K562 (cell line): ENCODE results near the gene IL31RA. TPM values are rescaled to one million over a fixed set of nuclear protein-coding genes. Genes with fewer than 3 reads are reported as not detected.
A peak's percentile ranks its signal among the peaks of the same experiment; 100 is the strongest.

Experiments
- ATAC-seq: fragments of 200-7000 bp; cut with Tn5 transposase; 3 replicates; pipeline ENCODE4 v1.9.1; 2020; ENCODE audit warnings: moderate library complexity
- BruUV-seq: library from RNA; stranded (reverse); fragments of 400-500 nt; replicated peaks from 2 replicates; lab custom pipeline; 2021; lab: Mats Ljungman, UMichigan
- CTCF ChIA-PET: fragments of 300-600 bp; formaldehyde crosslinking; extraction: SDS; loops from one replicate; lab custom pipeline; 2021; ENCODE audit warnings: low intra/inter-chr PET ratio; lab: Yijun Ruan, JAX
- POLR2A ChIA-PET: fragments of 300-600, 350-650 bp; sonication (Branson Sonifier 250); formaldehyde crosslinking; extraction: SDS; loops from one replicate; lab custom pipeline; 2021; ENCODE audit warnings: antibody characterized with exemption, inconsistent platforms; lab: Yijun Ruan, JAX
- DNase-seq, 4 experiments: peaks; one replicate each; pipeline versions ENCODE4 v3.0.0 to v3.0.0-alpha.2; 2011 to 2018; ENCODE audit warnings: low spot score in 3 of 4, mixed read lengths in 3 of 4; ENCODE audit errors: extremely low read depth in 1 of 4
- FAIRE-seq: peaks from 2 replicates; lab custom pipeline; 2011; peaks lifted over from hg19 to GRCh38; lab: Jason Lieb, UNC
- H2AFZ ChIP-seq: 2 replicates; pipeline ENCODE4 v1.6.0; 2011; ENCODE audit warnings: low read depth, low read length, control low read depth, inconsistent platforms
- H3K27ac ChIP-seq: fragments of 200-600 bp; 3 replicates; pipeline ENCODE4 v1.8.0; 2011; ENCODE audit warnings: low read depth, mild to moderate bottlenecking, control low read depth, inconsistent platforms, low read length, moderate library complexity, mixed read lengths; ENCODE audit errors: extremely low read depth
- H3K27me3 ChIP-seq, 2 experiments: fragments of 300-600 bp in 1 of 2; 2 replicates in 1 of 2; 3 replicates in 1 of 2; pipeline versions ENCODE4 v1.6.0 to v1.8.0; 2011; ENCODE audit warnings: inconsistent platforms in 2 of 2, low read length in 2 of 2, mild to moderate bottlenecking in 1 of 2, mixed read lengths in 1 of 2, moderate library complexity in 1 of 2; ENCODE audit not compliant: control insufficient read depth in 2 of 2, insufficient read depth in 2 of 2
- H3K36me3 ChIP-seq: fragments of 300-600 bp; 3 replicates; pipeline ENCODE4 v1.8.0; 2011; ENCODE audit warnings: mild to moderate bottlenecking, low read length, inconsistent platforms; ENCODE audit not compliant: control insufficient read depth, insufficient read depth
- H3K4me1 ChIP-seq, 2 experiments: fragments of 200-600 bp in 1 of 2; replicated peaks in 1 of 2; 2 replicates in 1 of 2; 3 replicates in 1 of 2; pipeline versions ENCODE4 v1.5.1 to v1.8.0; 2011; ENCODE audit warnings: inconsistent platforms in 2 of 2, low read length in 2 of 2, mild to moderate bottlenecking in 1 of 2, mixed read lengths in 1 of 2, moderate library complexity in 1 of 2; ENCODE audit not compliant: control insufficient read depth in 2 of 2, insufficient read depth in 2 of 2
- H3K4me2 ChIP-seq: 2 replicates; pipeline ENCODE4 v1.6.1; 2011; ENCODE audit warnings: low read length, control low read depth, inconsistent platforms, mixed read lengths; ENCODE audit not compliant: insufficient read depth
- H3K4me3 ChIP-seq: fragments of 200-600 bp; sonication (generic), shearing (Covaris generic); 2 replicates; pipeline ENCODE4 v1.5.1; 2016; ENCODE audit warnings: control low read depth, inconsistent platforms
- H3K79me2 ChIP-seq: fragments of 200-600 bp; 3 replicates; pipeline ENCODE4 v1.8.0; 2011; ENCODE audit warnings: low read length, inconsistent platforms; ENCODE audit not compliant: control insufficient read depth, insufficient read depth
- H3K9ac ChIP-seq, 2 experiments: 2 replicates each; pipeline versions ENCODE4 v1.6.0 to v1.6.1; 2011; ENCODE audit warnings: low read depth in 2 of 2, low read length in 2 of 2, control low read depth in 1 of 2, inconsistent platforms in 1 of 2, mild to moderate bottlenecking in 1 of 2, mixed read lengths in 1 of 2; ENCODE audit not compliant: insufficient read depth in 1 of 2
- H3K9me1 ChIP-seq: one replicate; pipeline ENCODE4 v1.6.0; 2011; ENCODE audit warnings: inconsistent platforms, mild to moderate bottlenecking, low read length, moderate library complexity; ENCODE audit not compliant: control insufficient read depth, insufficient read depth
- H3K9me3 ChIP-seq: replicated peaks from 2 replicates; pipeline ENCODE4 v1.5.1; 2011; ENCODE audit warnings: low read depth, low read length, inconsistent platforms; ENCODE audit not compliant: control insufficient read depth, insufficient read depth
- H4K20me1 ChIP-seq: replicated peaks from 2 replicates; pipeline ENCODE4 v1.6.1; 2011; ENCODE audit warnings: low read length, inconsistent platforms, mixed read lengths; ENCODE audit not compliant: control insufficient read depth, insufficient read depth
- CEBPG ChIP-seq, 3 experiments: fragments of 200-800 bp in 1 of 3; sonication (Bioruptor generic) in 1 of 3; sonication (generic) in 1 of 3; formaldehyde crosslinking in 1 of 3; IDR thresholded peaks in 2 of 3; conservative IDR thresholded peaks in 1 of 3; 2 replicates each; pipeline versions ENCODE4 v1.6.1 to v1.8.0; 2016 to 2022; ENCODE audit warnings: missing compliant biosample characterization in 2 of 3, missing genetic modification characterization in 2 of 3, mild to moderate bottlenecking in 1 of 3, missing genetic modification reagents in 1 of 3
- HDAC6 ChIP-seq: IDR thresholded peaks from 2 replicates; pipeline ENCODE4 v1.6.1; 2012; ENCODE audit warnings: low read depth, mild to moderate bottlenecking, control low read depth, inconsistent platforms, low read length, moderate library complexity
- TBP ChIP-seq: optimal IDR thresholded peaks from 2 replicates; pipeline ENCODE3; 2011; ENCODE audit warnings: low read depth, low read length, improper control_type of control experiment
- TCF7 ChIP-seq: sonication (generic); IDR thresholded peaks from 2 replicates; pipeline ENCODE4 v1.6.1; 2016; ENCODE audit warnings: antibody characterized with exemption, borderline replicate concordance
- ZFP1 ChIP-seq: fragments of 450-650 bp; formaldehyde crosslinking; IDR thresholded peaks from 2 replicates; pipeline ENCODE4 v1.4.0; 2020; ENCODE audit warnings: mild to moderate bottlenecking, mixed read lengths
- ZNF217 ChIP-seq: sonication (generic); formaldehyde crosslinking; IDR thresholded peaks from 2 replicates; pipeline ENCODE4 v1.8.0; 2022; ENCODE audit warnings: mild to moderate bottlenecking, missing genetic modification reagents
- ZNF282 ChIP-seq: sonication (generic); formaldehyde crosslinking; IDR thresholded peaks from 2 replicates; pipeline ENCODE4 v1.8.1; 2023; ENCODE audit warnings: missing genetic modification reagents
- WGBS: fragments of 100-300 bp; shearing (Covaris generic); methylation state at CpG from one replicate; pipeline ENCODE4 v1.1.6; 2016; ENCODE audit warnings: low coverage, mixed read lengths; ENCODE audit not compliant: insufficient coverage; ENCODE audit errors: missing lambda C conversion rate; 5-methylcytosine and 5-hydroxymethylcytosine counted together
- in situ Hi-C: fragments of 300-500 bp; cut with MboI; formaldehyde crosslinking; loops from 4 replicates; pipeline ENCODE4 v1.15.0; 2018; ENCODE audit warnings: inconsistent platforms, mixed read lengths
- intact Hi-C: fragments of 100-400 bp; cut with micrococcal nuclease; formaldehyde crosslinking; loops from 2 replicates; pipeline ENCODE4 v1.14.2; 2022
- polyA plus RNA-seq, 8 experiments: library from polyadenylated mRNA; depleted of rRNA in 4 of 8; stranded (reverse) in 5 of 8; unstranded in 3 of 8; fragments of >200 nt; fragmentation: Nextera tagmentation in 2 of 8; fragmentation: Illumina TruSeq in 1 of 8; extraction: Ambion mirVana in 2 of 8; extraction: Trizol in 1 of 8; gene quantifications; 2 replicates each; pipeline versions ENCODE4 v1.2.1 to v1.2.3, GENCODE V29; 2011 to 2014; ENCODE audit warnings: inconsistent platforms in 1 of 8, missing spikeins in 1 of 8
- total RNA-seq, 7 experiments: library from RNA; depleted of rRNA in 6 of 7; stranded (reverse); fragments of >200 nt in 6 of 7; fragmentation: Illumina TruSeq in 2 of 7; extraction: Trizol in 2 of 7; gene quantifications; 2 replicates each; pipeline versions ENCODE4 v1.2.1 to v1.2.3, GENCODE V29; 2011 to 2021; ENCODE audit warnings: low replicate concordance in 1 of 7
- TF ChIP-seq, protein P1 (sequence below): fragments of 450-650 bp; formaldehyde crosslinking; IDR thresholded peaks from 2 replicates; pipeline ENCODE4 v1.4.0; 2022; ENCODE audit warnings: missing genetic modification characterization

The IL31RA gene
- total and polyA plus RNA-seq, 9 of the 15 experiments (the other 6 are each of a cell fraction or from before 2014, with no cell fraction given), result not detected

DNA sequence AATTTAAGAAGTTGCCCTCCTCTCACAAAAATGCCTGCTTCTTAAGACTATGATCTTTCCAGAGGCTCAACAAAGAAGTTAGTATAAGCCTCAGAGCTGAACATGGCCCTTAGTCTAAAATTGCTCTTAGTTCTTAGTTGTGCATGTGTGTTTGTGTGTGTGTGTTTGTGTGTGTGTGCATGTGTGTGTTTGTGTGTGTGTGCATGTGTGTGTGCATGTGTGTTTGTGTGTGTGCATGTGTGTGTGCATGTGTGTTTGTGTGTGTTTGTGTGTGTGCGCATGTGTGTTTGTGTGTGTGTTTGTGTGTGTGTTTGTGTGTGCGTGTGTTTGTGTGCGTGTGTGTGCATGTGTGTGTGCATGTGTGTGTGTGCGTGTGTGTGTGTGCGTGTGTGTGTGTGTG is 15.8 kb downstream of the IL31RA start:
- ChIA-PET POLR2A (no interaction called here), CTCF (no interaction called here)
- H2AFZ ChIP-seq, result no peak overlapping the region
- H3K27ac ChIP-seq, result no peak overlapping the region
- H4K20me1 ChIP-seq, result 0 out of 2 replicates have a peak, but pooled peaks cover 3% of the 10 kb centered on the region
- WGBS, result no CpG with 5 or more reads among the region's 5 CpGs
- TF ChIP-seq HDAC6, result no peak
- no peak for TF ChIP-seq ZFP1 (CRISPR knock-in tag)
- TF ChIP-seq CEBPG (CRISPR knock-in tag; IDR thresholded peaks at IDR 0.05), result no peak
- TF ChIP-seq CEBPG (tag; conservative IDR thresholded peaks at IDR 0.05 in 1 of 2, IDR thresholded peaks at IDR 0.05 in 1 of 2), result no peak
- TF ChIP-seq, protein P1, sequence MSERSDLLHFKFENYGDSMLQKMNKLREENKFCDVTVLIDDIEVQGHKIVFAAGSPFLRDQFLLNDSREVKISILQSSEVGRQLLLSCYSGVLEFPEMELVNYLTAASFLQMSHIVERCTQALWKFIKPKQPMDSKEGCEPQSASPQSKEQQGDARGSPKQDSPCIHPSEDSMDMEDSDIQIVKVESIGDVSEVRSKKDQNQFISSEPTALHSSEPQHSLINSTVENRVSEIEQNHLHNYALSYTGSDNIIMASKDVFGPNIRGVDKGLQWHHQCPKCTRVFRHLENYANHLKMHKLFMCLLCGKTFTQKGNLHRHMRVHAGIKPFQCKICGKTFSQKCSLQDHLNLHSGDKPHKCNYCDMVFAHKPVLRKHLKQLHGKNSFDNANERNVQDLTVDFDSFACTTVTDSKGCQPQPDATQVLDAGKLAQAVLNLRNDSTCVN, result no peak
- no peak for TF ChIP-seq ZNF282 (CRISPR knock-in tag)
- TF ChIP-seq TBP, result no peak
- TF ChIP-seq ZNF217 (CRISPR knock-in tag), result no peak
- no peak for TF ChIP-seq TCF7
- in situ Hi-C loops, result no loop called here
- FAIRE-seq (peak; percentile 67), ATAC-seq (no peak), DNase-seq (no peak)
- H3K79me2 ChIP-seq, result no peaks in the 10 kb centered on the region
- H3K4me1 ChIP-seq, result no peaks in the 10 kb centered on the region; a peak in 1 of 5 replicates
- H3K9me1 ChIP-seq, result no peaks in the 10 kb centered on the region
- BruUV-seq, result no TSS peak
- H3K36me3 ChIP-seq, result no peaks in the 10 kb centered on the region
- peaks cover 0 to 10% of the 10 kb centered on the region in 2 experiments; a peak in 2 of 5 replicates for H3K27me3 ChIP-seq
- no peak overlapping the region for H3K9ac ChIP-seq
- intact Hi-C loops, result no loop called here
- no peak overlapping the region for H3K4me2 ChIP-seq
- no peaks in the 10 kb centered on the region; the same call in 1 of the 2 replicates for H3K9me3 ChIP-seq
- no peak overlapping the region for H3K4me3 ChIP-seq
